H9 (cell line): ENCODE results near the gene CHST13. TPM values are rescaled to one million over a fixed set of nuclear protein-coding genes. Genes with fewer than 3 reads are reported as not detected.

Experiments
- DNase-seq: peaks from one replicate; pipeline ENCODE4 v3.0.0-alpha.2; 2017
- H2AFZ ChIP-seq: one replicate; pipeline ENCODE4 v1.6.1; 2013; ENCODE audit warnings: mild to moderate bottlenecking, low read length, control low read depth, moderate library complexity
- H2AK5ac ChIP-seq: 2 replicates; pipeline ENCODE4 v1.6.1; 2013; ENCODE audit warnings: low read length, control low read depth, mixed read lengths; ENCODE audit not compliant: insufficient read length
- H2BK120ac ChIP-seq: one replicate; pipeline ENCODE4 v1.6.1; 2013; ENCODE audit warnings: low read depth, mild to moderate bottlenecking, low read length, control low read depth, inconsistent platforms; ENCODE audit not compliant: poor library complexity, severe bottlenecking
- H2BK12ac ChIP-seq: 2 replicates; pipeline ENCODE4 v1.6.1; 2013; ENCODE audit warnings: low read length, control low read depth, mixed read lengths, low read depth; ENCODE audit not compliant: insufficient read length
- H2BK15ac ChIP-seq: 2 replicates; pipeline ENCODE4 v1.6.1; 2013; ENCODE audit warnings: low read depth, low read length, control low read depth
- H2BK20ac ChIP-seq: one replicate; pipeline ENCODE4 v1.6.1; 2013; ENCODE audit warnings: low read depth, mild to moderate bottlenecking, low read length, control low read depth, inconsistent platforms; ENCODE audit not compliant: poor library complexity, severe bottlenecking
- H2BK5ac ChIP-seq: 2 replicates; pipeline ENCODE4 v1.6.1; 2013; ENCODE audit warnings: low read length, control low read depth, mixed read lengths; ENCODE audit not compliant: insufficient read length
- H3K14ac ChIP-seq: 2 replicates; pipeline ENCODE4 v1.6.1; 2013; ENCODE audit warnings: low read length, control low read depth; ENCODE audit not compliant: insufficient read depth
- H3K18ac ChIP-seq: 2 replicates; pipeline ENCODE4 v1.6.1; 2013; ENCODE audit warnings: low read depth, mild to moderate bottlenecking, mixed read lengths, low read length, control low read depth; ENCODE audit not compliant: insufficient read length
- H3K23ac ChIP-seq: 2 replicates; pipeline ENCODE4 v1.6.1; 2013; ENCODE audit warnings: low read length, control low read depth, mixed read lengths, low read depth; ENCODE audit not compliant: insufficient read length
- H3K23me2 ChIP-seq: 2 replicates; pipeline ENCODE4 v1.6.1; 2013; ENCODE audit warnings: low read depth, mild to moderate bottlenecking, mixed read lengths, low read length, control low read depth; ENCODE audit not compliant: insufficient read length, poor library complexity, severe bottlenecking
- H3K27ac ChIP-seq: 2 replicates; pipeline ENCODE4 v1.5.1; 2013; ENCODE audit warnings: low read length, control low read depth, mixed read lengths, low read depth; ENCODE audit not compliant: insufficient read length
- H3K27me3 ChIP-seq: 2 replicates; pipeline ENCODE4 v1.6.1; 2013; ENCODE audit warnings: low read length, control low read depth, inconsistent platforms; ENCODE audit not compliant: insufficient read depth
- H3K4ac ChIP-seq: 2 replicates; pipeline ENCODE4 v1.6.1; 2013; ENCODE audit warnings: low read depth, mild to moderate bottlenecking, control low read depth, inconsistent platforms, low read length, moderate library complexity
- H3K4me1 ChIP-seq: 2 replicates; pipeline ENCODE4 v1.6.1; 2013; ENCODE audit warnings: low read length, control low read depth, inconsistent platforms; ENCODE audit not compliant: insufficient read depth
- H3K4me2 ChIP-seq: 2 replicates; pipeline ENCODE4 v1.6.1; 2013; ENCODE audit warnings: low read length, control low read depth, mixed read lengths; ENCODE audit not compliant: insufficient read length, insufficient read depth
- H3K56ac ChIP-seq: 2 replicates; pipeline ENCODE4 v1.6.1; 2013; ENCODE audit warnings: low read depth, mild to moderate bottlenecking, mixed read lengths, low read length, control low read depth; ENCODE audit not compliant: insufficient read length
- H3K79me1 ChIP-seq: 2 replicates; pipeline ENCODE4 v1.6.1; 2013; ENCODE audit warnings: low read depth, mild to moderate bottlenecking, moderate library complexity, low read length, control low read depth, inconsistent platforms; ENCODE audit not compliant: insufficient read depth, poor library complexity, severe bottlenecking
- H3K79me2 ChIP-seq: 2 replicates; pipeline ENCODE4 v1.6.1; 2013; ENCODE audit warnings: low read length, control low read depth, inconsistent platforms; ENCODE audit not compliant: insufficient read depth
- H3K9ac ChIP-seq: 2 replicates; pipeline ENCODE4 v1.6.1; 2013; ENCODE audit warnings: low read length, control low read depth, mixed read lengths; ENCODE audit not compliant: insufficient read length; ENCODE audit errors: extremely low read depth
- H3K9me3 ChIP-seq: one replicate; pipeline ENCODE4 v1.6.1; 2013; ENCODE audit warnings: low read depth, low read length, inconsistent platforms; ENCODE audit not compliant: control insufficient read depth
- H3T11ph ChIP-seq: one replicate; pipeline ENCODE4 v1.6.1; 2013; ENCODE audit warnings: mild to moderate bottlenecking, low read length, control low read depth, inconsistent platforms
- H4K20me1 ChIP-seq: one replicate; pipeline ENCODE4 v1.6.1; 2013; ENCODE audit not compliant: control insufficient read depth, insufficient read length, insufficient read depth
- H4K5ac ChIP-seq: 2 replicates; pipeline ENCODE4 v1.6.1; 2013; ENCODE audit warnings: low read depth, mild to moderate bottlenecking, mixed read lengths, low read length, control low read depth; ENCODE audit not compliant: insufficient read length
- H4K8ac ChIP-seq: replicated peaks from 2 replicates; pipeline ENCODE4 v1.6.1; 2013; ENCODE audit warnings: low read length, control low read depth, mixed read lengths, low read depth; ENCODE audit not compliant: insufficient read length
- H4K91ac ChIP-seq: 2 replicates; pipeline ENCODE4 v1.6.1; 2013; ENCODE audit warnings: low read depth, mild to moderate bottlenecking, moderate library complexity, mixed read lengths, low read length, control low read depth; ENCODE audit not compliant: insufficient read length
- H3K27ac Mint-ChIP-seq, 3 experiments: 2 replicates in 2 of 3; 3 replicates in 1 of 3; pipeline ENCODE4 v1.8.0; 2020 to 2021; ENCODE audit warnings: mixed read lengths in 3 of 3, mild to moderate bottlenecking in 1 of 3, moderate library complexity in 1 of 3
- H3K27me3 Mint-ChIP-seq: 2 replicates; pipeline ENCODE4 v1.8.0; 2021; ENCODE audit warnings: low read depth, mild to moderate bottlenecking, moderate library complexity, mixed read lengths
- H3K36me3 Mint-ChIP-seq, 3 experiments: 2 replicates in 2 of 3; 3 replicates in 1 of 3; pipeline ENCODE4 v1.8.0; 2020 to 2021; ENCODE audit warnings: low read depth in 3 of 3, mixed read lengths in 3 of 3; ENCODE audit not compliant: insufficient read depth in 1 of 3
- H3K4me1 Mint-ChIP-seq, 2 experiments: 2 replicates each; pipeline ENCODE4 v1.8.0; 2020; ENCODE audit warnings: mixed read lengths in 2 of 2
- H3K4me3 Mint-ChIP-seq, 2 experiments: 2 replicates in 1 of 2; 3 replicates in 1 of 2; pipeline ENCODE4 v1.8.0; 2020 to 2021; ENCODE audit warnings: mild to moderate bottlenecking in 2 of 2, mixed read lengths in 2 of 2, moderate library complexity in 1 of 2
- H3K9me3 Mint-ChIP-seq, 2 experiments: 2 replicates in 1 of 2; 3 replicates in 1 of 2; pipeline ENCODE4 v1.8.0; 2020; ENCODE audit warnings: mild to moderate bottlenecking in 2 of 2, mixed read lengths in 2 of 2, moderate library complexity in 1 of 2
- WGBS: extraction: QIAGEN DNeasy Blood & Tissue Kit; methylation state at CpG from one replicate; pipeline ENCODE4 v1.1.7; 2013; ENCODE audit warnings: missing lambda C conversion rate, low lambda C conversion rate, mixed read lengths; ENCODE audit not compliant: insufficient read length; ENCODE audit errors: extremely low coverage; 5-methylcytosine and 5-hydroxymethylcytosine counted together
- total RNA-seq: library from RNA; stranded (reverse); gene quantifications from 2 replicates; pipeline ENCODE4 v1.2.1, GENCODE V29; 2021
- TF ChIP-seq, protein P1 (sequence below): fragments of 200-600 bp; sonication (generic); conservative IDR thresholded peaks from 3 replicates; pipeline ENCODE4 v1.8.0; 2021; ENCODE audit warnings: antibody characterized with exemption, mild to moderate bottlenecking

CHST13 gene
- total RNA-seq, 1 experiment from 2014 or later = 0.85 TPM

DNA sequence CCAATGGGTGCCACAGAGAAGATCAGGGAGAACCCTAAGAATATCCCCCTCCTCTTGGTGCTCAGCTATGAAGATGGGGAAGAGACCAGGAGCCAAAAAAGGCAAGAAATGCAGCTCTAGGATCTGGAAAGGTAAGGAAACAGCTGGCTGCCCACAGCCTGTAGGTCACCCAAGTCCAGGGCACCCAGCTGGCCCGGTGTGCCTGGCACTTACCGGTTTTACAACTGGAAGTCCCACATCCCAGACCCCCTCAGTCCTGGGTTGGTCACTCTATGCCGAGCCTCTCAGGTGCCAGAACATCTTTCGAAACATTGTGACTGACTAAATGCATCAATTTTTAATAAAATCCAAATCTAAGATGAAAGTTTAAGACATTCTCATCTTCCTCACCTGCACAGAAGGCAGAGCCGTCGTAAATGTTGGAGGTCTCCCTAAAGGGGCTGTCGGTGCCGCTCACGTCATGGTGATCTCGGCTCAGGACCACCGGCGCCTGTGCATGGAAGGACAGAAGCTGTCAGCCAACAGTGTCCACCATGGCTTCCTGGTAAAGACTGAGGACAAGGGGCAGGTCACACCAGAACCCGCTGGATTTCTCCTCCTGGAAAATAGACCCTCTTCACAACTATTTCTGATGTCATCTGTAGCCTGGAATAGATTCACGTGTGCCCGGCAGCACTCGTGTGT is 34.9 kb upstream of the CHST13 start:
- no peak overlapping the region for H3K23ac ChIP-seq
- no peaks in the 10 kb centered on the region for H4K20me1 ChIP-seq
- no peak overlapping the region for H2AK5ac ChIP-seq
- no peak overlapping the region for H4K91ac ChIP-seq
- H3K27ac Mint-ChIP-seq = peak overlapping the region in 1 of 3 experiments; percentile 48; a peak in 1 of 7 replicates
- H3K4me1 ChIP-seq = peaks cover 8% of the 10 kb centered on the region; the same call in 1 of the 2 replicates
- H2BK15ac ChIP-seq = no peak overlapping the region
- no peak overlapping the region for H4K5ac ChIP-seq
- peaks cover 5% of the 10 kb centered on the region; the same call in 1 of the 2 replicates for H3K27me3 Mint-ChIP-seq
- peaks cover 26 to 35% of the 10 kb centered on the region in 2 experiments for H3K4me1 Mint-ChIP-seq
- no peak overlapping the region for H3T11ph ChIP-seq
- H3K4ac ChIP-seq = no peak overlapping the region
- H3K18ac ChIP-seq = no peak overlapping the region
- no CpG with 5 or more reads among the region's 16 CpGs for WGBS
- H3K9me3 Mint-ChIP-seq = no peaks in the 10 kb centered on the region; a peak in 1 of 5 replicates
- no peak overlapping the region for H2BK20ac ChIP-seq
- H3K36me3 Mint-ChIP-seq = no peaks in the 10 kb centered on the region
- no peak overlapping the region for H3K27ac ChIP-seq
- TF ChIP-seq, protein P1, sequence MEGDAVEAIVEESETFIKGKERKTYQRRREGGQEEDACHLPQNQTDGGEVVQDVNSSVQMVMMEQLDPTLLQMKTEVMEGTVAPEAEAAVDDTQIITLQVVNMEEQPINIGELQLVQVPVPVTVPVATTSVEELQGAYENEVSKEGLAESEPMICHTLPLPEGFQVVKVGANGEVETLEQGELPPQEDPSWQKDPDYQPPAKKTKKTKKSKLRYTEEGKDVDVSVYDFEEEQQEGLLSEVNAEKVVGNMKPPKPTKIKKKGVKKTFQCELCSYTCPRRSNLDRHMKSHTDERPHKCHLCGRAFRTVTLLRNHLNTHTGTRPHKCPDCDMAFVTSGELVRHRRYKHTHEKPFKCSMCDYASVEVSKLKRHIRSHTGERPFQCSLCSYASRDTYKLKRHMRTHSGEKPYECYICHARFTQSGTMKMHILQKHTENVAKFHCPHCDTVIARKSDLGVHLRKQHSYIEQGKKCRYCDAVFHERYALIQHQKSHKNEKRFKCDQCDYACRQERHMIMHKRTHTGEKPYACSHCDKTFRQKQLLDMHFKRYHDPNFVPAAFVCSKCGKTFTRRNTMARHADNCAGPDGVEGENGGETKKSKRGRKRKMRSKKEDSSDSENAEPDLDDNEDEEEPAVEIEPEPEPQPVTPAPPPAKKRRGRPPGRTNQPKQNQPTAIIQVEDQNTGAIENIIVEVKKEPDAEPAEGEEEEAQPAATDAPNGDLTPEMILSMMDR = no peak
- H3K23me2 ChIP-seq = no peaks in the 10 kb centered on the region
- no peak overlapping the region for H2BK120ac ChIP-seq
- no peaks in the 10 kb centered on the region for H3K79me2 ChIP-seq
- H3K79me1 ChIP-seq = no peaks in the 10 kb centered on the region
- H2BK5ac ChIP-seq = no peak overlapping the region
- no peak overlapping the region for H4K8ac ChIP-seq
- no peaks in the 10 kb centered on the region for H3K27me3 ChIP-seq
- no peaks in the 10 kb centered on the region for H3K9me3 ChIP-seq
- H3K4me2 ChIP-seq = no peak overlapping the region
- H3K14ac ChIP-seq = no peak overlapping the region
- H2BK12ac ChIP-seq = no peak overlapping the region
- no peak overlapping the region for H3K56ac ChIP-seq
- no peak overlapping the region for H2AFZ ChIP-seq
- DNase-seq = no peak
- no peak overlapping the region; a peak in 1 of 5 replicates for H3K4me3 Mint-ChIP-seq
- no peak overlapping the region for H3K9ac ChIP-seq
